ENCODE data around the gene CLIC4. TPM values are rescaled to one million over a fixed set of nuclear protein-coding genes. Genes with fewer than 3 reads are reported as not detected.

CLIC4 gene
- total RNA-seq, 1 experiment from 2014 or later, result 123 TPM

DNA sequence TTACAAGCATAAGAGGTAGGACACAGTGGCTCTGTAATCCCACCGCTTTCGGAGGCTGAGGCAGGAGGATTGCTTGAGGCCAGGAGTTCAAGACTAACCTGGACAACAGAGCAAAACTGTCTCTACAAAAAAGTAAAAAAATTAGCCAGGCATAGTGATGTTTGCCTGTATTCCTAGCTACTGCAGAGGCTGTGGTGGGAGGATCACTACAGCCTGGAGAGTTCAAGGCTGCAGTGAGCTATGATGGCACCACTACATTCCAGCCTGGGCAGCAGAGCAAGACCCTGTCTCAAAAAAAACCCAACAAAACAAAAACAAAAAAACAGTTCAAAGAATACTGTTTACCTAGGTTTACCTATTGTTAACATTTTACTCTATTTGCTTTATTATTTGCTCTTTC is 37.4 kb downstream of the CLIC4 start:
- no peak for TF ChIP-seq CTCF (conservative IDR thresholded peaks at IDR 0.05)
- TF ChIP-seq EZH2 (IDR thresholded peaks at IDR 0.05; ENCODE audit: low read depth), result no peak
- Histone ChIP-seq H3K27ac (no peak overlapping the region), H3K4me2 (no peak overlapping the region), H3K9me3 (ENCODE audit: insufficient read depth, low read depth) (no peaks in the 10 kb centered on the region), H3F3A (ENCODE audit: insufficient read depth, low read depth) (no peaks in the 10 kb centered on the region), H3K36me3 (ENCODE audit: low read depth) (no peaks in the 10 kb centered on the region), H2AFZ (no peak overlapping the region), H3K9me2 (ENCODE audit: insufficient read depth) (no peaks in the 10 kb centered on the region), H3K79me2 (ENCODE audit: low read depth) (peaks cover 11% of the 10 kb centered on the region), H3K4me1 (replicated peaks; ENCODE audit: insufficient read depth) (peaks cover 4% of the 10 kb centered on the region; the same call in 1 of the 2 replicates), H3K4me3 (no peak overlapping the region), H4K20me1 (ENCODE audit: insufficient read depth) (peaks cover 17% of the 10 kb centered on the region), H3K27me3 (ENCODE audit: insufficient read depth, low read depth) (no peaks in the 10 kb centered on the region)
- intact Hi-C loops (cut with micrococcal nuclease; ENCODE audit: unreplicated experiment), result no loop called here
- CTCF ChIA-PET, result no interaction called here
- POLR2A ChIA-PET (ENCODE audit: unreplicated experiment), result interaction anchor here (0.6 kb wide), 1 partner anchor 30 kb away, joined by 15 read pairs; no protein-coding TSS in a partner anchor
- BruUV-seq (replicated peaks), result no TSS peak
- DNase-seq, result no peak

- H3K4me1 ChIP-seq (replicated peaks; ENCODE audit: insufficient read depth), result peaks cover 4% of the 10 kb centered on the region; the same call in 1 of the 2 replicates
- no peak overlapping the region for H2AFZ ChIP-seq
- no peak overlapping the region for H3K4me3 ChIP-seq
- no peaks in the 10 kb centered on the region for H3F3A ChIP-seq (ENCODE audit: insufficient read depth, low read depth)
- no peaks in the 10 kb centered on the region for H3K27me3 ChIP-seq (ENCODE audit: insufficient read depth, low read depth)
- H3K4me2 ChIP-seq, result no peak overlapping the region
- no TSS peak for BruUV-seq (replicated peaks)
- peaks cover 8% of the 10 kb centered on the region for H4K20me1 ChIP-seq (ENCODE audit: insufficient read depth)
- no peaks in the 10 kb centered on the region for H3K36me3 ChIP-seq (ENCODE audit: low read depth)
- H3K9me2 ChIP-seq (ENCODE audit: insufficient read depth), result no peaks in the 10 kb centered on the region
- no peak for DNase-seq
- ChIA-PET POLR2A (ENCODE audit: unreplicated experiment) (no interaction called here), CTCF (no interaction called here)
- TF ChIP-seq EZH2 (IDR thresholded peaks at IDR 0.05; ENCODE audit: low read depth) (no peak), CTCF (conservative IDR thresholded peaks at IDR 0.05) (no peak)
- no peaks in the 10 kb centered on the region for H3K9me3 ChIP-seq (ENCODE audit: insufficient read depth, low read depth)
- peaks cover 10% of the 10 kb centered on the region for H3K79me2 ChIP-seq (ENCODE audit: low read depth)
- intact Hi-C loops (cut with micrococcal nuclease; ENCODE audit: unreplicated experiment), result no loop called here
- no peak overlapping the region for H3K27ac ChIP-seq
Measured at GRCh38 chr1:24783713-24784112, 38.5 kb downstream of the CLIC4 start.

- no peak for TF ChIP-seq CTCF (conservative IDR thresholded peaks at IDR 0.05)
- Histone ChIP-seq H3K9me2 (ENCODE audit: insufficient read depth) (no peaks in the 10 kb centered on the region), H3K4me1 (replicated peaks; ENCODE audit: insufficient read depth) (peaks cover 4% of the 10 kb centered on the region; the same call in 1 of the 2 replicates), H3F3A (ENCODE audit: insufficient read depth, low read depth) (no peaks in the 10 kb centered on the region; the same call in 1 of the 2 replicates), H3K4me2 (no peak overlapping the region), H3K4me3 (no peak overlapping the region), H3K27me3 (ENCODE audit: insufficient read depth, low read depth) (no peaks in the 10 kb centered on the region), H3K36me3 (ENCODE audit: low read depth) (no peaks in the 10 kb centered on the region), H2AFZ (no peak overlapping the region), H3K79me2 (ENCODE audit: low read depth) (peaks cover 2% of the 10 kb centered on the region; the same call in 1 of the 2 replicates), H3K27ac (no peak overlapping the region), H3K9me3 (ENCODE audit: insufficient read depth, low read depth) (no peaks in the 10 kb centered on the region), H4K20me1 (ENCODE audit: insufficient read depth) (peaks cover 7% of the 10 kb centered on the region)
- intact Hi-C loops (cut with micrococcal nuclease; ENCODE audit: unreplicated experiment), result no loop called here
- POLR2A ChIA-PET (ENCODE audit: unreplicated experiment), result interaction anchor here (0.5 kb wide), 1 partner anchor 1219 kb away, joined by 4 read pairs; no protein-coding TSS in a partner anchor
- BruUV-seq (replicated peaks), result no TSS peak
- DNase-seq, result no peak
- CTCF ChIA-PET, result no interaction called here
Measured at GRCh38 chr1:24786191-24786590, 40.9 kb downstream of the CLIC4 start.
